HK-2 (cell line): Measurements from ENCODE around the gene ABCG1.

Experiments used
- DNase-seq: peaks from one replicate; pipeline ENCODE4 v3.0.0-alpha.2; 2018; ENCODE audit not compliant: unreplicated experiment

ABCG1 gene

GRCh38 chr21:42214081-42214750 is 4.7 kb upstream of the ABCG1 start:
- DNase-seq = no peak

- DNase-seq = no peak
These were observed 4.0 kb upstream of the ABCG1 start for GRCh38 chr21:42214921-42215320.

GRCh38 chr21:42215942-42216725 is 2.8 kb upstream of the ABCG1 start:
- no peak for DNase-seq

GRCh38 chr21:42216726-42217572 is 2.0 kb upstream of the ABCG1 start:
- no peak for DNase-seq

GRCh38 chr21:42219606-42220137 is 732 bp downstream of the ABCG1 start:
- DNase-seq = no peak

GRCh38 chr21:42220138-42220701 is 1.3 kb downstream of the ABCG1 start:
- no peak for DNase-seq

- DNase-seq = no peak
These were observed 2.8 kb downstream of the ABCG1 start for GRCh38 chr21:42221581-42222345.

- DNase-seq = no peak
These were observed 3.4 kb downstream of the ABCG1 start for GRCh38 chr21:42222386-42222785.

GRCh38 chr21:42222821-42223390 is 4.0 kb downstream of the ABCG1 start:
- DNase-seq = no peak

- no peak for DNase-seq
These were observed 5.1 kb downstream of the ABCG1 start for GRCh38 chr21:42223826-42224575.

GRCh38 chr21:42225042-42225441 is 6.1 kb downstream of the ABCG1 start:
- DNase-seq = no peak

- no peak for DNase-seq
These were observed 6.7 kb downstream of the ABCG1 start for GRCh38 chr21:42225571-42226155.

- DNase-seq = no peak
These were observed 7.7 kb downstream of the ABCG1 start for GRCh38 chr21:42226626-42227025.

- DNase-seq = peak; percentile 59
These were observed 9.2 kb downstream of the ABCG1 start for GRCh38 chr21:42227909-42228708.

GRCh38 chr21:42228709-42229220 is 9.8 kb downstream of the ABCG1 start:
- no peak for DNase-seq

- no peak for DNase-seq
These were observed 10.7 kb downstream of the ABCG1 start for GRCh38 chr21:42229676-42230075.

GRCh38 chr21:42230178-42230577 is 11.2 kb downstream of the ABCG1 start:
- no peak for DNase-seq

- no peak for DNase-seq
These were observed 11.7 kb downstream of the ABCG1 start for GRCh38 chr21:42230636-42231035.

- no peak for DNase-seq
These were observed 12.8 kb downstream of the ABCG1 start for GRCh38 chr21:42231756-42232155.
